IPS-NIHi11 (cell line): ENCODE measurements around the gene LMX1B.

ENCODE experiments used
- DNase-seq: peaks from one replicate; pipeline ENCODE4 v3.0.0; 2012; ENCODE audit warnings: mixed read lengths, low spot score

LMX1B gene

DNA sequence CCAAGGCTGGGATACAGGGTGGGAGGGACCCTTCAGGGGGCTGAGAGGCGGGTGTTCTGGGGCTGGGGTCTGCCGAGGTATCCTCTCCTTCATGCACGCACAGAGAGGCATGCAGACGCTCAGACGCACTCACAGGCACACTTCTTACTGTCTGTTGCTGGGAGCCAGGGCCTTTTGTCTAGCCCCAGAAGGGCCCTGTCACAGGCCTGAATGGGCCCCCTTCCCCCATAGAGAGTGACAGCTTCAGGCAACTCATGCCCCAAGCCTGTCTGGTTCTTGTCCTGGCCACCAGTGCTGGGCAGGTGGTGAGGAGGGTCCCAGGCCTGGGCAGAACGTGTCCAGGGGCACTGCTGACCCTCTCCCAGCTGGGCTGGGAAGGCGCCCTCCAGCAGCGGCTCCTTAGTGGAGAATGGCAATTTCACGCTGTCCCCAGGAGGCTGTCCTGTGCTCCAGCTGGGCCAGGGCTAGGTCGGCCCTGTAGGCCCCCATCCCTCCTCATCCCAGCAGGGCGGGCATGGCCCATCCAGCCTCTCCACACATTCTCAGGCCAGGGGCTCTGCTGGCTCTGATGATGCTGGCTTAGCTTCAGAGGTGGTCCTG, 45.3 kb downstream of the LMX1B start:
- DNase-seq, result no peak

DNA sequence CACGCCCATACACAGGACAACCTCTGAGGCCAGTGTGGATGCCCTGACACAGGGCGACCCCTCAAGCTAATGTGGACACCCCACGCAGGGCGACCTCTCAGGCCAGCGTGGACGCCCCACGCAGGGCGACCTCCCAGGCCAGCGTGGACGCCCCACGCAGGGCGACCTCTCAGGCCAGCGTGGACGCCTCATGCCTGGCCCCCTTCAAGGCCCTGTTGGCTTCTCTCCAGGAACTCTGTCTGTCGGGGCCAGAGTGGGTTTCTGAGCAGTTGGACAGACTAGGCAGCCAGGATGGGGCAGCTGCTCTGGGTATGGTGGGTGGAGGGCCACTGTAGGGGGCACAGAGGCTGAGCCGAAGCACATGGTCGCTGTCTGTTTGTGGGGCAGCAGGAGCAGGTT, 47.4 kb downstream of the LMX1B start:
- DNase-seq, result no peak

DNA sequence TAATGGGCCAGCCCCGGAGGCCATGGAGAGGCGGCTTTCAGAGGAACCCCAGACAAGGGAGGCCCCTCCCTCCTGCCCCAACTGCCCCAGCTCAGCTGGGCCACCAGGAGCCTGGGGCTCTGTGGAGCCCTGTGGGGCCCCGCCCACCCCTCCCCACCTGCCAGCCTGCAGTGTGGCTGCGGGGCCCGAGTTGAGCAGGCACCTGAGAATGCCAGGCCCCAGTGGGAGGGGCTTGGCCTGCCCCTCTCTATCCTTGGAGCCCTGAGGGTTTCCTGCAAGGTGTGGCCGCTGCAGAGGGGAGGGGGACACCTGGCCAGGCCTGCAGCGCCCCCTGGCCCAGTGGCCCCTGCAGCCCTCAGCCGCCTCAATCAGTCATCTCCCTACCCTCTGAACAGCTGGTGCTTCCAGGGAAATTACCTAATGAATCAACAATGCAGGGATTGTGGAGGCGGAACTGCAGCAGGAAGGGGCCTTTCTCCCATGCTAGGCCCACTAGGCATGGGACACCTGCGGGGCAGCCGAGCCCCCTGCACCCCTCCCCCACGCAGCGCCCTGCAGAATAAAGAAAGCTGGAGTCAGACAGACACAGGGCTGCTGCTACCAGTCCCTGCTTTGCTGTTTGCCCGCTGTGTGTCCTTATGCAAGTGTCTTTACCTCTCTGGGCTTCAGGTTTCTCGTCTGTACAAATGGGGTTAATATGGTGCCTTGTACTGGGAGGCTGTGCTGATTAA, 48.0 kb downstream of the LMX1B start:
- DNase-seq, result peak; percentile 94

DNA sequence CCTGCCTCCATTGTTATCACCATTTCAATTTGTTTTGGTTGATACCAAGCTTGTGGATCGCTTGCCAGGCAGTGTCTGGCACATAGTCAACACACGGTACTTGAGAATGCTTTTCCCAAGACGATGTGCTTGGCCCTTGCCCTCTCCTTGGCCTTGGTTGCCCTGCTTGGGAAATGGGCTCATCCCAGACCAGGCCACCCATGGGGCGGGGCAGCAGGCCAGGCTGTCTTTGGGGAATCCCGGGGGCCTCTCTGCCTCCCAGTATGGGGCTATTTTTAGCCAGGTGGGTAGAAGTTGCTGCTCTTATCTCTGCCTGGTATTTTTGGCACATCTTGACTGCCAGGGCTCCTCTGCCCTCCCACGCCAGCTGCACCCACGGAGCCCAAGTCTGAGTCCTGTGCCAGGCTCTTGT, 49.9 kb downstream of the LMX1B start:
- no peak for DNase-seq

DNA sequence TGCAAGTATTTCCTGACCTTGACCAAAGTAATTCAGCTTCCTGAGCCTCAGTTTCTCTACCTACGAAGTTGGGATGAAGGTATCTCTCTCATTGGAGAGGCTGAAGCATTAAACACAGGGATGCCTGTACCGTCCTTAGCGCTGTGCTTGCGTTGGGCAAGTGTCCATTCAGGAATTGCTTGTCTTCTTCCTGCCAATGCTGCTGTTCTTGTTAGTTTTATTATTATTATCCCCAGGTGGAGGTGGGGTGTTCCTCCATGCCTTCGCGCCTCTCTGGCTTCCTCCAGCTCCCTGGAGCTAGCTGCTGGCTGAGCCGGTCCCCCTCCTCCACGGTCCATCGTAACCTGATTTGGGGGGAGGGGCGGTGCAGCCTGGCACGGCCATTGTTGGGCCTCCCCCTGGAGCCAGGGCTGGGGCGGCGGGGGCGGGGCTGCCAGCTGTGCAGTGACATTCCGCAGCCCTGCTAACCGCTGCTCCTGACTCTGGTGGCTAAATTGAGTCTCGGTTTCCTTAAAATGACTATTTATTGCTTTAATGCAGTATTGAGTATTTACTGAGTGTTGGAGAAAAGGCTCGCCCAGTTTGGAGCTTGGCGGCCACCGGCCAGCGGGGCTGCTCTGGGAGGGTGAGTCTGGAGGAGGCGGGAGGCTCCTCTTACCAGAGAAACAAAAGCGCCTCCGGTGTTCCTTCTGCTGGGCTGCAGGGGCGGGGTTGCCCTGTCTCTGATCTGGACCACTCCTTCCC, 51.3 kb downstream of the LMX1B start:
- DNase-seq, result peak; percentile 82

DNA sequence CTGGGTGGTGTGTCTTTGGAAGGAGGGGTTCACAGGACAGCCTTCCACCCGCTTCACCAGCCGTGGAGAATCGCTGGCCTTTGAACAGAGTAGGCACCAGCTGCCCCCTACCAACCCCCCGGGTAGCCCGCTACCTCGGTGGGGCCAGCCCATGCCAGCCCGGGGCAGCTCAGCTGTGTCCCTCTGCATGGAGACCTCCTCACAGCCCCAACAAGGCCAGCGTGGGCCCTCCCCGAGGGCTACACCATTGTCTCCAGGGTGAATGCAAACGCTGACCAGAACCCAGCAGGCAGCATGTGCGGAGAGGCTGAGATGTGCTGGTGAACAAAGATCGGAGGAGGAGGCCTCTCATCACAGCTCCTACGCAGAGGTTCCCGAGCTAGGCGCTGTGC, 51.9 kb downstream of the LMX1B start:
- no peak for DNase-seq

DNA sequence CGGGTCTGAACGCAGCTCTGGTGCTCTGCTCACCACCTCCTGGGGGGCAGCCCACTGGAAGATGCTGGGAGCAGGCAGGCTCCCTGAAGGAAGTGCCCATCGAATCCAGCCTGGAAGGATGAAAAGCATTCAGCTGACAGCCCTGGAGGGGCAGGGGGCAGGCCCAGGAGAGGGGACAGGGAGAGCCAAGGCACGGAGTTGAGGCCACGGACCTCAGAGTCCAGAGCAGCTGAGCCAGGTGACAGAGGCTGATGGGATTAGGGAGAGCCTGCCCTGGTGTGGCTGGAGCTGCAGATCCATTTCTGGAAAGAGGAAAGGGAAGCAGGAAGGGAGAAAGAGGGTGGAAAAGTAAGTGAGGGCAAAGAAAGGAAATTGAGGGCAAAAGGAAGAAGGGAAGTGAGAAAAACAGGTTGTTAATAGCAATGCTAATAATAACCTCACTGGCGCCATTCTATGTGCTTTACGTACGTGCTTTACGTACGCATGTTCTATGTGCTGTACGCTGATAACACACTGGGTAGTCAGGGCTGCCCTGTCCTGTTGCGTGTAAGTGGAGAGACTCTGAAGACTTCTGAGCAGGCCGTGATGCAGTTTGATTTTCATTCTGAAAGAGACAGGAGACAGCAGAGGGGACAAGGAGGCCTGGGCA, 52.6 kb downstream of the LMX1B start:
- peak; percentile 12 for DNase-seq

DNA sequence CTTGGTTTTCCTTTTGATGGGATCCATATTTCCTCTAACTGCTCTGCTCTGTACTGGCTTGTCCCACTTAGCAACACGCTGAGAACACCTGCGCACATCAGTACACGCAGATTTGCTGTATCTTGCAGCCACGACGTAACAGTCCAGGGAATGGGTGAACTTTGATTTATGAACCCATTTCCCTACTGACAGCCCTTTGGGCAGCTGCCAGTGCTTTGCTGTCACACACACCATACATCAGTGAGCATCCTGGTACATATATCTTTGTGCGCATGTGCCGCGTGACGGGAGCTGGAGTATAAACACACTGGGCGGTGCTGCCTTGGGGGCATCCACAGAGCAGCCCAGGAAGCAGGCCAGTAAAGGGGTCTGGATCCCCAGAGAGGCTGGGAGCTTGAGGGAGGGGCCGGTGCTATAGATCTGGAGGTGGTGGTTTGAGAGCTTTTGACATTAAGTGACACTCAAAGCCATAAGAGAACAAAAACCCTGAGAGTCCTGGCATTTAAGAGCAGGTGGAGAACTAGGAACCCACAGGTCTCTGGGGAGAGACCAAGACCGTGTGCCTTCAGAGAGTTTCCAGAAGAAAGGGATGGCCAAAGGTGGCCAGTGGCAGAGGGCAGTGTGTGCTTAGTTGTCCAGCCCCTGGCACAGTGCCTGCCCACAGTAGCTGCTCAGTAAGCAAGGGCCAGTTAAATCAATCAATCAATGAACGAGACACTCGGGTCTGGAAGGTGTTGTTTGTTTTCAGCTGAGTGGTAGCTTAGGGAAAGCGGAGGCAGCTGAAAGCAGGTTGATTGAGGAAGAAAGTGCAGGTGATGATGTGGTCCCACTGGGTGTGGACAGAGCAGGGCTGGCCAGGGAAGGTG, 53.7 kb downstream of the LMX1B start:
- DNase-seq, result no peak

DNA sequence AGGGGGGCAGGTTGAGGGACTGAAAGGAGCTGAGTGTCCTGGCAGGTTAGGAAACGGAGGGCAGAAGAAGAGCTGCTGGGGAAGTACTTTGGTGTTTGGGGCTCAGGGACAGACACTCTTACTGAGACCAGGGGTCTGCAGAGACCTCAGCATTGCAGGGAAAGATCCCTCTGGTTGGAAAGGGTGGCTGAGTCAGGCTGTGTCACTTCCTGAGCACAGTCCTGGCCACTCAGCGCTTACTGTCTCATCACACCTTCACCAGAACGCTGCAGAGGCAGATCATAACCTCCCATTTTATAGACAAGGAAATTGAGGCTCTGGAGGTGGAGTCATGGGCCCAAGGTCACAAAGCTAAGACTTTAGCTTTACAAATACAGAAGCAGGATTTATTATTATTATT, 54.3 kb downstream of the LMX1B start:
- no peak for DNase-seq

DNA sequence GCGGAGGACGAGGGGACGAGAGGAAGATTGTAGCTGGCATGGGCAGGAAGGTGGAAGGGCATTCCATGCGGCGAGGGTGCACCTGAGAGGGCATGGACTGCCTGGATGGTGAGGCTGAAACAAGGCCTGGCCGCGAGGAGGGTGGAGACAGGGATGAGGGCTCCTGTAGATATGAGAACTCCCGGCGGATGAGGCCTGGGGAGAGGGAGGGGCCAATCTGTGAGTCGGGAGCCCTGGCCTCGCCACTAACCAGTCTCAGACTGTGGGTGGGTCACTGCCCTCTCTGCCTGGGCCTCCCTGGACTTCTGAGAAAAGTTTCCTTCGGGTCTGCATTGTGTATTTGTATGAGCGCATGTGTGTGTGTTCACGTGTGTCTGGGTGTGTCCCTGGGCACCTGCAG, 55.4 kb downstream of the LMX1B start:
- no peak for DNase-seq

DNA sequence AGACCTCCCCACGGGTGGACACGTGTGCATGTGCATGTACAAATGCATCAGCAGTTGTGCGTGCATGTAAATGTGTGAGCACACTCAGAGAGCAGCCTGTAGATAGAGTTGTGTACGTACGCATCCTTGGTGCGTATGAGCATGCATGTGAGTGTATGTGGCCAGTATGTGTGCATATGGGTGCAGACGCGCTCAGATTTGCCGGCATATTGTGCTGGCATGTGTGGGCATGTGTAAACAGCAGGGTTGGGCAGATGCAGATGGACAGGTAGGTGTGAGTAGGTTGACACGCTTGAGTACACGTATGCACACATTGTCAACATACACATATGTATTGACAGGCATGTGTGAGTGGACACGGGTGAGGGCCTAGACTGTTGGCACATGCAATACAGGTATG, 56.5 kb downstream of the LMX1B start:
- DNase-seq, result no peak

DNA sequence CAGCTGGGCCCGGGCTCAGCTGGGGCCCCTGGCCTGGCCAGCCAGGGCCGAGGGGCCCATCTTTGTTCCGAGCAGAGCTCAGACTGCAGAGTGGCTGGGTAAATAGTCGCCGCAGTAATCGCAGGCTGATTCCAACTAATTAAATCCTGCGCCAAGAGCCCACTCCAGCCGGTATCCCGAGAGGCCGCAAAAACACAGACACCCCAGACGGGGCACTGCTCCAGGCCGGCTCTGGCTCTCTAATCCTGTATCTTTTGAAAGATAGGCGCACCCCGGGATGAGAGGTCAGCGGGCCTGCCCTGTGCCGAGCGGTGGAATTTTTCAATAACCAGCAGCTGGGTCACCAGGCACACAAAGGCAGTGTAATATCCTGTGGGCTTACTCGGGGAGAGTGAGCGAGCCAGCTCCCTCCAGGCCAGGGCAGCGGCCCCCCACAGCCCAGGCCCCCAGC, 57.7 kb downstream of the LMX1B start:
- no peak for DNase-seq

DNA sequence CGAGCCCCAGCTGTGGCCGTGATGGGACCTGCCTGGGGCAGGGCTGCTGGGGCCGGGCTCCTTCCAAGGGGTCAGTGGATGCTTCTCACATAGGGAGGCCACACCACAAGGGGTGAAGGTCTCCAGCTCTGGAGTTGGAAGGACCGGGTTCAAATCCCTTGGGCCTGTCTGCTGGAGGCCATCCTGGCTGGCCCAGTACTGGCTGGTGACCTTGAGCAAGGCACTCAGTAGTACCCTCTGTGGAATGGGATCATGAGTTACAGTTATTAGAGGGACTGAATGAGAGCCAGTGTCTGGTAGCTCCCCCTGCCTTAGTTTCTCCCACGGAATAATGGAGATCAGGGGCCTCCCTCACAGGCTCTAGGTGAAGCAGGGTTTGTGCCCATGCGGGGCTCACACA, 58.3 kb downstream of the LMX1B start:
- no peak for DNase-seq

DNA sequence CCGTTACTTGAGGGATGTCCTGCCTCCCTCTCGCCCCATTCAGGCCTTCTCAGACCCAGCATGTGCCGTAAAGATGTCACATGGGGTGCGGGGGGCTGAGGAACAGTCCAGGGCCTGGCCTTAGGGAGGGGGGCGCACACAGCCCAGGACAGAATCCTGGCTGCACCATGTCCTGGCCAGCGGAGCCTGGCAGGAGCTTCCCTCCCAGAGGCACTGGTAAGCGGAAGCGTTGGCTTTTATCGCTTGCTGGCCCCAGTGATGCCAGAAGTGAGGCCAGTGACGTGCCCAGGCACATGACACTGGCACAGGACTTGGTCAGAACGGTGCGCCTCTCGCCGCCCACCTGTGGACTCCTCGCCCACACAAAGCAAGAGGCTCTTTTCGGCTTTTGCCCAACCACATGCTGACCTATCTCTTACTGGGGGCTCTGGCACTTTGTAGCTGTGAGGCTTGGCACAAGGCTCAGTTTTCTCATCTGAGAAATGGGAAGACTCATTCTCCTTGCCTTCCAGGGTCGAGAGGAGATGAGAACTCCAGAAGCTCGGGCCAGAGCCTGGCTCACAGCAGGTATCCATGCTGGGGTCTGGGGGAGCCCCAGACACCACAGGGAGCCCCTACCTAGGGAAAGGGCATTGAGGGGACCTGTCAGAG, 59.0 kb downstream of the LMX1B start:
- DNase-seq, result no peak

DNA sequence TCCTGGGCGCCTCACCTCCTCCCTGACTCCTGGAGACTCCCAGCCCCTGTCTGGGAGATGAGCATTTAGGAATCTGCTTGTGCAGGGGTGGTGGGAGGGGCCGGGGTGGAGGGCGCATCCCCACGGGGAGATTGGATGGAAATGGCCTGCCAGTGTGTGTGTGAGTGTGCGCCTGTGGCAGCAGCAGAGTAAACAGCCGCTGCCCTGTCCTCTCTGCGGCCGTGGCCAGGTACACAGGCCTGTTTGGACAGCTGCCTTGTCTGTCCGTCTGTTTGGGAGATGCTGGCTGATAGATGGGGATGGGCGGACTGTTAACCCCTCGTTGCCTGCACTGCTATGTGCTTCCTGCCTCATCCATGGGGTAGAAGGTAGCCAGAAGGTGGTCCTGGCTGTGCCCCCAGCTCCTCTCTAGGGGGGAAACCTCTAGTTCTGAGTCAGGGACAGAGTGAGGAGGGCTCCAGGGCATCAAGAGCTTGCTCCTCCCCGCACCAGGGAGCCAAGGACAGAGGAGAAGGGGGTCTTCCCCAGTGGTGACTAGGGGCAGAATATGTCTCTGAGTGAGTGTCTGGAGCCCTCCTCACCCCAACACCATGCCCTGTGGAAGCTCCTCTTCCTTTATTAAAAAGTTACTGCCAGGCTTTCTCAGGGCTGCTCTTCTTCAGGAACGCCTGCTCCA, 60.1 kb downstream of the LMX1B start:
- DNase-seq, result no peak

DNA sequence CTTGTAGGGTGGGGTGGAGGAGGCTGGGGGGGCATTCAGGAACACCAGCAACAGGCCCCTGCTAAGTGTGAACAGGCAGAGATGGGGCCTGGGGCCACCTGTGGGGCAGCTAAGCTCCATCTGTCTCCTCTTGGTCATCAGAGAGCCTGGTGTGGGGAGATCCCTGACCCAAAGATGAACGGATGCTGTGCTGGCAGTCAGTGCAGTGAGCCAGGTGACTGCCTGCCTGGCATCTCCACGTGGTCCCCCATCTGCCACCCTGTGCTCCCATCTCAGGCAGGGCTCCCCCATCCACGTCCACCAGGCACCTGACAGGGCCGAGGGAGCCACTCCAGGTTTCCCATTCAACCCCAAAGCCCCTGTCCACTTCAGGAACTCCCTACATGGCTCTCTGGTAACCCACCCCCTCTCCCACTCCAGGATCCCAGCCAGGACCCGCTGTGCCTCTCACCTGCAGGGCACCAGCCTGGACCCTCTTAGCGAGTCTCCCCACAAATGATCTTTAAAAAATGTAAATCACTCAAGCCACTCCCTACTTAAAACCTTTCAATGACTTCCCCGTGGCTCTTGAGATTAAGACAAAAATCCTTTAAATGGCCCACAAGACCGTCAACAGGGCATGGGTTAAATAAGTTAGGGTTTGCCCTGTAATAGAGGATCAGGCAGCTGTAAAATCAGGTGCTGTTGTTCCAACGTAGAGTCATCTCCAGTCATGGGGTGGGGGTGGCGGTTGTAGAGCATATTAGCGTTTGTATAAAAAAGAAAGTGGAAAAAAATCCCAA, 60.8 kb downstream of the LMX1B start:
- DNase-seq, result no peak

DNA sequence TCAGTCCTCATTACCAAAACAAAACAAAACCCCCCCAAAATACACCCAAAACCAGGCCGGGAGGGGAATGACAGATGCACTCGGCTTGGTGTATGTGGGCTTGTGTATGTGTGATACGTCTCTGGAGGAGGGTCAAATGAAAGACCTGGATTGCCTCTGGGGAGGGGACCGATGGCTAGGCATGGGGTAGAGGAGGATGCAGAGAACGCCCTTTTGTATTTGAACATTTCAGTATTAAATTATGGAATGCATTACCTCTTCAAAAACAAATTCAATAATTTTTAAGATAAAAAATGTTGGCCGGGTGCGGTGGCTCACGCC, 61.4 kb downstream of the LMX1B start:
- no peak for DNase-seq

DNA sequence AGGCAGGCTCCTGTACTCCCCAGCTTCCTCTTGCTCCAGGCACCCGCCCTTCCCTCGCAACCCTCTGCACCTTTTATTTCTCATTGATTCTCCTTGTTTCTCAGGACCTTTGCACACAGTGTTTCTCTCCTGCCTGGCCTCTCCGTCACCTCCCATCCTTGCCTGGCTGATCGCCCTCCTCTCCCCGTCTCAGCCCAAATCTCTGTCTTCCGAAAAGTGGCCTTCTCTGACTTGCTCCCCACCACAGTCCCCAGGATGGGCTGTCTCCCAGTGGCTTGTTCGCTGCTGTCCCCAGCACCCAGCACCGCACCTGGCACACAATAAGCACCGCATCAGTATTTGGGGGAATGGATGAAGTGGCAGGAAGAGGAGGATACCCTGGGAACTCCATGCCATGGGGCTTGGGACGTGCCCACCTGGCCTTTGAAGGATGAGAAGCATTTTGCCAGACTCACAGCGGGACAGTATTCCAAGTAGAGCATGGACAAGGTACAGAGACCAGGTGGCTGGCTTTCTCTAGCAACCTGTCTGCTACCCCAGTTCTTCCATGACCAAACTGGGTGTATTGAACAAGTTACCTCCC, 62.5 kb downstream of the LMX1B start:
- DNase-seq, result no peak

DNA sequence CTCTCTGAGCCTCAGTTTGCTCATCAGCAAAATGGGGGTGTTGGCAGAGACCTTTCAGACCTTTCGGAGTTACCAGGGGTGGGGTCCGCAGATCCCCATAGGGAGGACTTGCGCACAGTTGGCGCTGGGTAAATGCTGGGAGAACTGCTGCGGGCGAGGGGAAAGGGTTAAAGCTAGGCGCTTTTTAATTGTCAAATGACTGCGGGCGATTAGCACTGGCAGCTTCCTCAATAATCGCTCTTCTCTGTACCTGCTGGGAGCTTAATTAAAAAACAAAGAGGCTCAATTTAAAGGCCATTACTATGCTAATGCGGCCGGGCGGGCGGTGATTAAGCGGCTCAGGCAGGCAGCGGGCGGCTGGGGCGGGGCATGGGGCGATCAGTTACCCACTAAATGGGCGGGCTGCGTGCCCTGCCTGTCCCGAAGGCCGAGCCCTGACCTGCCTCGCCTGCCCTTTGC, 63.0 kb downstream of the LMX1B start:
- DNase-seq, result peak; percentile 90
